ENCODE data around the gene EPDR1.

DNA sequence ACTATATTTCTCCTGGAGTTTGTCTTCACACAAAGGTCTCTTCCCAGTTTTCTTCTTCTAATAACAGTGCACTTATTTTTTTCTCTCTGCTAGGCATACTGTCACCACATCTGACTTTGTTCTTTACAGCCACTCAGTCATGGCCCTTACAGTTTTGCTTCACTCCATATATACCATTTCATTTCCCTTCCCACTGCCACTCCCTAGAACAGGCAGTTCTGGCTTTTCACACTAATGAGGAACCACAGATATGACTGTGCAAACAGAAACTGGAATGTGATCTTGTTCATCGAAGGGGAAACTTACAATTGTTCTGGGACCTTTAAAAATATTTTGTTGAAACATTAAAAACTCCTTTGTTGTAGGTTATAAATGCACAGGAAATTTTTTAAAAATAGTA, 67.3 kb downstream of the EPDR1 start:
- TF ChIP-seq, protein P1, sequence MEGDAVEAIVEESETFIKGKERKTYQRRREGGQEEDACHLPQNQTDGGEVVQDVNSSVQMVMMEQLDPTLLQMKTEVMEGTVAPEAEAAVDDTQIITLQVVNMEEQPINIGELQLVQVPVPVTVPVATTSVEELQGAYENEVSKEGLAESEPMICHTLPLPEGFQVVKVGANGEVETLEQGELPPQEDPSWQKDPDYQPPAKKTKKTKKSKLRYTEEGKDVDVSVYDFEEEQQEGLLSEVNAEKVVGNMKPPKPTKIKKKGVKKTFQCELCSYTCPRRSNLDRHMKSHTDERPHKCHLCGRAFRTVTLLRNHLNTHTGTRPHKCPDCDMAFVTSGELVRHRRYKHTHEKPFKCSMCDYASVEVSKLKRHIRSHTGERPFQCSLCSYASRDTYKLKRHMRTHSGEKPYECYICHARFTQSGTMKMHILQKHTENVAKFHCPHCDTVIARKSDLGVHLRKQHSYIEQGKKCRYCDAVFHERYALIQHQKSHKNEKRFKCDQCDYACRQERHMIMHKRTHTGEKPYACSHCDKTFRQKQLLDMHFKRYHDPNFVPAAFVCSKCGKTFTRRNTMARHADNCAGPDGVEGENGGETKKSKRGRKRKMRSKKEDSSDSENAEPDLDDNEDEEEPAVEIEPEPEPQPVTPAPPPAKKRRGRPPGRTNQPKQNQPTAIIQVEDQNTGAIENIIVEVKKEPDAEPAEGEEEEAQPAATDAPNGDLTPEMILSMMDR (IDR thresholded peaks at IDR 0.05; ENCODE audit: low read depth, low read length, missing input control): no peak
- TF ChIP-seq, protein P2, sequence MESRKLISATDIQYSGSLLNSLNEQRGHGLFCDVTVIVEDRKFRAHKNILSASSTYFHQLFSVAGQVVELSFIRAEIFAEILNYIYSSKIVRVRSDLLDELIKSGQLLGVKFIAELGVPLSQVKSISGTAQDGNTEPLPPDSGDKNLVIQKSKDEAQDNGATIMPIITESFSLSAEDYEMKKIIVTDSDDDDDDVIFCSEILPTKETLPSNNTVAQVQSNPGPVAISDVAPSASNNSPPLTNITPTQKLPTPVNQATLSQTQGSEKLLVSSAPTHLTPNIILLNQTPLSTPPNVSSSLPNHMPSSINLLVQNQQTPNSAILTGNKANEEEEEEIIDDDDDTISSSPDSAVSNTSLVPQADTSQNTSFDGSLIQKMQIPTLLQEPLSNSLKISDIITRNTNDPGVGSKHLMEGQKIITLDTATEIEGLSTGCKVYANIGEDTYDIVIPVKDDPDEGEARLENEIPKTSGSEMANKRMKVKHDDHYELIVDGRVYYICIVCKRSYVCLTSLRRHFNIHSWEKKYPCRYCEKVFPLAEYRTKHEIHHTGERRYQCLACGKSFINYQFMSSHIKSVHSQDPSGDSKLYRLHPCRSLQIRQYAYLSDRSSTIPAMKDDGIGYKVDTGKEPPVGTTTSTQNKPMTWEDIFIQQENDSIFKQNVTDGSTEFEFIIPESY (IDR thresholded peaks at IDR 0.05): no peak
- TF ChIP-seq, protein P3, sequence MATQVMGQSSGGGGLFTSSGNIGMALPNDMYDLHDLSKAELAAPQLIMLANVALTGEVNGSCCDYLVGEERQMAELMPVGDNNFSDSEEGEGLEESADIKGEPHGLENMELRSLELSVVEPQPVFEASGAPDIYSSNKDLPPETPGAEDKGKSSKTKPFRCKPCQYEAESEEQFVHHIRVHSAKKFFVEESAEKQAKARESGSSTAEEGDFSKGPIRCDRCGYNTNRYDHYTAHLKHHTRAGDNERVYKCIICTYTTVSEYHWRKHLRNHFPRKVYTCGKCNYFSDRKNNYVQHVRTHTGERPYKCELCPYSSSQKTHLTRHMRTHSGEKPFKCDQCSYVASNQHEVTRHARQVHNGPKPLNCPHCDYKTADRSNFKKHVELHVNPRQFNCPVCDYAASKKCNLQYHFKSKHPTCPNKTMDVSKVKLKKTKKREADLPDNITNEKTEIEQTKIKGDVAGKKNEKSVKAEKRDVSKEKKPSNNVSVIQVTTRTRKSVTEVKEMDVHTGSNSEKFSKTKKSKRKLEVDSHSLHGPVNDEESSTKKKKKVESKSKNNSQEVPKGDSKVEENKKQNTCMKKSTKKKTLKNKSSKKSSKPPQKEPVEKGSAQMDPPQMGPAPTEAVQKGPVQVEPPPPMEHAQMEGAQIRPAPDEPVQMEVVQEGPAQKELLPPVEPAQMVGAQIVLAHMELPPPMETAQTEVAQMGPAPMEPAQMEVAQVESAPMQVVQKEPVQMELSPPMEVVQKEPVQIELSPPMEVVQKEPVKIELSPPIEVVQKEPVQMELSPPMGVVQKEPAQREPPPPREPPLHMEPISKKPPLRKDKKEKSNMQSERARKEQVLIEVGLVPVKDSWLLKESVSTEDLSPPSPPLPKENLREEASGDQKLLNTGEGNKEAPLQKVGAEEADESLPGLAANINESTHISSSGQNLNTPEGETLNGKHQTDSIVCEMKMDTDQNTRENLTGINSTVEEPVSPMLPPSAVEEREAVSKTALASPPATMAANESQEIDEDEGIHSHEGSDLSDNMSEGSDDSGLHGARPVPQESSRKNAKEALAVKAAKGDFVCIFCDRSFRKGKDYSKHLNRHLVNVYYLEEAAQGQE (IDR thresholded peaks at IDR 0.05): no peak
- no peak for TF ChIP-seq RAD21 (IDR thresholded peaks at IDR 0.05)
